Stimulated activated CD8-positive, alpha-beta memory T cell treated with anti-CD3 and anti-CD28 coated beads, Interleukin-4, amount 100 ng/mL, for 1 hour (primary cell): ENCODE results near the gene SH3RF3.

Experiments used
- DNase-seq, 2 donors: peaks; one replicate each; pipeline ENCODE4 v3.0.0-alpha.2; 2020; ENCODE audit warnings: low read depth in 2 of 2, low spot score in 1 of 2

Gene SH3RF3

DNA sequence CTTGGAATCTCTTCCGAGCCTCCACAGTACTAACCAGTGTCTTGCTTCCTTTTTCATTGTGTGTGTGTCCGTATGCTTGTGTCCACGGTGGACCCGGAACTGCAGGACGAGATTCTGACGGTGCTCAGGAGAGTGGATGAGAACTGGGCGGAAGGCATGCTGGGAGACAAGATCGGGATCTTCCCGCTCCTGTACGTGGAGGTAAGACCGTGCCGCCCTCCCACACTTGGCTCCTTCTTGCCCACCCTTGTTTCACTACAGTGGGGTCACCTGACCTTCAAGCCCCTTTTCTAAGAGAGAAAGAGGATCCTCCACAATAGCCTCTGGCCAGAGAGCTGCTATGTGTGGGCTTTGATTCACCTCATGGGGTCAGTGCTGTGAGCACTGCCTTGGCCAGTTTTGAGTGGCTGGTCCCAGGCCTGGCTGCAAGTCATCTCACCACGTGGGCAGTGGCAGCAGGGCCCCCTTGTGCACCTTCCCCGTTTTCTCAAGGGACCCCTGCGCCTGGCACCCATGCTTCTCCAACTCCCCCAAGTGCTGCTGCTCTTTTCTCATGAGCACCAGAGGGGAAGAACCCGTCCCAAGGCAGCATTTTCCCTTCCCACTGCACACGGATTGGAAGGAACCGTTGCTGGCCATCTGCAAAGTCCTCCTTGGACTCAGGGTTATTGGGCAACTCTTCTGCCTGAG lies 242.6 kb downstream of the SH3RF3 start:
- no peak for DNase-seq

DNA sequence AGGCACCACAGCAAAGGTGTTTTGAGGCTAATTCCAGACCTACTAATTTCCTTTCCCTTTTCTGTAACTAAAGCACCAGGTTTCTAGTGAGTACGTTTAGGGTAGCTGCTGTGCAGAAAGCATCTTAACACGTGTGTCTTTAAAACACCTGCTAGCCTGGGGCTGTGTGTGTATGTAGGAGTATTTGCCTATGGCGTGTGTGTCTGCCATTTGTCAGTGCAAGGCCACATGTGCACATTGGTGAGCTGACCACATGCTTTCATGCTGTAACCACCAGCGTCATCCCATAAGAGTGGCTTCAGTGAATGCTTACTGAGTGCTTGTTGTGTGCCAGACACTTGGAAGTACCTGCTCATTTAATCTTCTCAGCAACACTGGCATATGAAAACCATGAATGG lies 243.2 kb downstream of the SH3RF3 start:
- no peak for DNase-seq

DNA sequence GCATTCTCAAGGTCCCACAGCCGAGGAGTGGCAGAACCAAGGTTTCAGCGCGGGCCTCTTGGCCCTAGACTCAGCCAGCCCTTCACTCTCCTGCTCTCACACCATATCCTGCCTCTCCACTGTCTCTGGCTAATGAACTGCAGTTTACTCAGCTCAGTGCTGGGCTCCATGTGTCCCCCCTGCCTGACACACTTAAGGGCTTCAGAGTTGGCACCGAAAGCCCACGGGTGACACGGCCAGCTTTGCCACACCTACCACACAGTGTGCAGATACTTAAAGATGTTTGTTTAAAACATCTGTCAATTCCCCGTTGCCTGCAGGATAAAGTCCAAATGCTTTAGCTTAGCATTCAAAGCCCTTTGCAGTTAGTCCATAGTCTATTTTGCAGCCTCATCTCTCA lies 243.6 kb downstream of the SH3RF3 start:
- no peak for DNase-seq

DNA sequence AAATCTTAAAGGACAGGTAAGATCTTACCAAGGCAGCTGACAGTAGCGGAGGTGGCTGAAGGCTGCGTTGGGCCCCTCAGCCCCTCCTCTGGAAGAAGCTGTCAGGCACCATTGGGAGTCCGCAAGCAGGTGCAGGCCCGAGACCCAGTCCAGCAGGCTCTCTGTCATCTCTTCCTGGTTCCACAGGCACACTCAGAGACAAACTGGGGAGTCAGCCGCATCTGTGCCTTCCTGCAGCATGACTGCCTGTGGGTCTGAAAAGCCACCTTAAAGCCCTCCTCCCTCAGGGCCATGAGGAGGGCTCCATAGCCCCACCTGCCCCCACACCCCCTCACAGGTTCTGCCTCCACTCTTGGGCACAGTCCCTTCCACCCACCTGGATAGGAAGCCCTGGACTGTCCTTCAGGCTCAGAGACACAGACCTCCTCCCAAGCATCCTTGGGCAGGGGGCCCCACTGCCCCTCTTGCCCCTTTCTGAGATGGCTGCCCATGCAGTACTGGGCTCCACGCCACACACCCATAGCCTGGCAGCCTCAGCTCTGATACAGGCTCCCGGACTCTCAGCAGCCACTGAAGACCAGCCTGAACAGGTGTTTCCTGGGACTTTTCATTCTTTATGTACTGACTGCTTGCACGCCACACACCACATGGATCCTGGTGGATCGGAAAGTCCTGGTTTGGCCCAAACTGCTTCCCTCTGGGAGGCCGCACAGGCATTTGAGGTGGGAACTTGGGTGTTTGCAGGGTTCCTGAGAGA lies 245.0 kb downstream of the SH3RF3 start:
- no peak for DNase-seq

DNA sequence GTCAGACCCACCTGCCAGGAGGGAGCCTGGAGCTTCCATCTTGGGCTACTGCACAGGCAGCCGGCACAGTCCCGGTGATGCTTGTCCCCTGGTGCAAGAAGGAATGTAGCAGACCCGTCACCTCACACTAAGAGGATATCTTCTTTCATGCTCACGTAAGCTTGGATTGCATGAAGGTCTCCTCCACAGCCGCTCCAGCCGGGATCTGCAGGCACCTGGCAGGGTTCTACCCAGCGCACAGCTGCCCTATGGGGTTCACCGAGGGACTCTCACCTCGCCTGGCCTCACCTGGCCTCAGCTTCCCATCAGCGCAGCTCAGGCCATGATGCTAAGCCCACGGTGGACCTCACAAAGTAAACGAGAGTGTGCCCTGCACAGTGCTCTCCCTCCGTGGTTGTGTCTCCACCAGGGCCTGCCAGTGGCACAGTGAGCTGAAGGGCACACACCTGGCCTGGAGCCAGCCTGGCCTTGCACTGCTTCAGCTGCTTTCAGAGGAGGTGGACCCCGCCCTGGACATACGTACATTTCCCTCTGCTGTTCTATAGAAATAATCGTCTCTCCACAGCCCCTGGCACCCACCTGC lies 245.6 kb downstream of the SH3RF3 start:
- DNase-seq, result no peak

DNA sequence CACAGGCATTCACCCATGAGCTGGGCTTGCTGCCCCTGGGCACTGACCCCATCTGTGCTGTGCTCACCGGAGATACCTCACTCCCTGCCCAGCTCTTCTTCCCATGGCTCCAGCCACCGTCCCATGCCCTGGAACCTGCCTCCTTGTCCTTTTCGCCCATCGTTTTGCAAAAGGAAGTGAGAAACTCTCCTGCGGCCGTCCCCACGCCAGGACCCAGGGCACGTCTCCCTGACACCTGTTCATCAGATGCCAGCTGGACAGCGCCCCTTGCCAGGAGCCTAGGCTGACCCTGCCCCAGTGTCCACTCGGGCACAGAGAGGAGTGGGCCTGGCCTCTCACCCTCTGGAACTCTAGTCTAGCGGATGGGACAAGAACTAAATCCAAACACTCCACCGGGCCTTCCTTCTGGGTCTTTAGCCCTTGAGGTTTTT lies 246.1 kb downstream of the SH3RF3 start:
- DNase-seq, result no peak

DNA sequence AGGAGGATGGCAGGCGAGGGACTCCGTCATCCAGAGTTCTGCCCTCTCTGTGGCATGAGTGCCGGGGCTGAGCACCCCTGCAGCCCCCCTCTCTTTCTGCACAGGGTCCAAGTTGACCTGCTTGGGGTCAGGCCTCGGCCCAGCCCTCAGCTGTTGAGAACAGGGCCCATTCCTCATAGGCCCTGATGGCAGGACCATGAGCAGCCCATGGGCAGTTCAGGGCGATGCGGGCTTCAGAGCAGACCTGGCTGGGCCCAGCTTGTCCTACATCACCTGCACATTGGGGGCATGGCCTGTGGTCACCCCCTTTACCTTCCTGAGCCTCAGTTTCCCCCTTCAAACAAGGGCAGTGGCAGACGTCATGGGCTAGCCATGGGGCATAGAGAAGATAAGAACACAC lies 246.7 kb downstream of the SH3RF3 start:
- no peak for DNase-seq

DNA sequence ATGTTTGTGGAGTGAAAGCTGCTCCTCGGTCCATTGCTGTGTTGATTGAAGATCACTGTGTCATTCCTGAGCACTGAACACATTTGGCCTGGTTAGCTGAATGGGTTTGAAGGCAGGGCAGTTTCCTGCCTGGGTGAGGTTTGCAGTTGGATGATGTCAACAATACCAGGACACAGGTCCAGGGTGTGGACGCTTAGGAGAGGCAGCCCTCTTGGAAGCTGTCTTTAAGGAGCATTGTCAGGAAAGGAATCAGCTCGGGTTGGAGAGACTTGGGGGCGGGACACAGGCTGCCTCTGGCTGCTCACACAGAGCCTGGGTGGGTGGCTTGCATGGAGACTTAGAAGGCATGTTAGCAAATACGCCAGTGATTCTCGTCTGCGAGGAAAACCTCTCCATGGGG lies 247.1 kb downstream of the SH3RF3 start:
- DNase-seq, result no peak

DNA sequence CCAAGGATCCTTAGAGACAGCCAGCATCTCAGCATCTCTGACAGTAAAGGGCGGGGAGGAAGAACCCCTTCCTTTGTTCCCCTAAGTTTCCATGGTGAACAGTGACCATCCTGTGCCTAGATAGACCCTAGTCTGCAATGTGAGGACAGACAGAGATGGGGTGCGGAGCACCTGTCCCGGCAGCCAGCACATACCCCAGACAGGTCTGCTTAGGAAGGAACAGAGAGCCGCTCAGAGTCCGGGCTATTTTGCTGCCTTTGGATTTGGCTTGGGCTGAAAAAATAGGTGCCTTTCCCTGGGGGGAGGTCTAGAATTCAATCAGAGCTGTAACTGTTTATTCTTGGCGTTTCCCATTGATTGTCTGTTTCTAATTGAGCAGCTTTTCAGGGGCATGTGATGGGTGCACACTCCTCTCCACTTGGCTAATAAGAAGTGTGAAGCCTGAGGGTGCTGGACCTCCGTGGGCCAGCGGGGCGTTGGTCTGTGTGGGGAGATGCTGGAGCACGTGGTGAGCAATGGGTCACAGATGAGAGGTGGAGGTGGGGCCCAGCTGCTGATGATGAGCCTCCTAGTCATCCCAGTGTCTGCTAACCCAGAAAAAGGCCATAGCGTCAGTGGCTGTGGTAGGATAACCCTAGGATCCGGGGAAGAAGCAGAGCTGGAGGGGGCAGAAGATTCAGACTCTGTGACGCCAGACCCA lies 247.9 kb downstream of the SH3RF3 start:
- no peak for DNase-seq

DNA sequence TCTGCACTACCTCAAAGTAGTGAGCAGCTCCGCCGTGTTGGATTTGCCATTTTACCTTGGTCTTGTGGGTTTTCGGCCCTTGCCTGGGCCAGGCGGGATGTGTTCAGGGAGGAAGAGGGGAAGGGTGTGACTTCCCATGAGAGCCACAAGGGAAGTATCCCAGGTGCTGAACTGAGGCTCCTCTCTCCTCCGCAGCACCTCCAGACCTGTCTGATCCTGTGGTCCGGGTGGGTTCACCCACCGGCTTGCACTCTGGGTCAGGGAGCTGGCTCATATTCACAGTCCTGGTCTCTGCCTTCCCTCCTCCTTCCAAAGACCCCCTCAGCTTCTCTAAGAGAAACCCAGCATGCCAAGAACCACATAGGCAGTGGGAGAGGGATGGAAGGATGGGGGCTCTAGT lies 249.0 kb downstream of the SH3RF3 start:
- no peak for DNase-seq

DNA sequence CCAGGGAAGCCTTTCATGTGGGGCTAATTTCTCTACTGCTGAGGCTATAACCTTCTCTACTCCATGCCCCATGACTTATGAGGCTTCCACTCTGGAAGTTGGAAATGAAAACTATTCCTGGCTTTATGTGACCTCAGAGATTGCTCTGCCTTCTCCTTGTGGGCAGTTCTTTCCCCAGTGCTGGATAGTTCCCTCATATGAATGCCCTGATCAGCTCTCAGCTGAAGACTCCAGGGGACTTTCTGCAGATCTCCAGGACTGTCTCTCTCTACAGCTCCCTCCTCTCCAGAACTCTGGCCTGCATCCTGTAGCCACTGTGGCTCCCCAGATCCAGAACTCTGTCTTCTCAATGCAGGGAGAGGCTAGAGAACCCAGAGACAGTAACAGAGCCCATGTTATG lies 249.7 kb downstream of the SH3RF3 start:
- DNase-seq, result no peak

DNA sequence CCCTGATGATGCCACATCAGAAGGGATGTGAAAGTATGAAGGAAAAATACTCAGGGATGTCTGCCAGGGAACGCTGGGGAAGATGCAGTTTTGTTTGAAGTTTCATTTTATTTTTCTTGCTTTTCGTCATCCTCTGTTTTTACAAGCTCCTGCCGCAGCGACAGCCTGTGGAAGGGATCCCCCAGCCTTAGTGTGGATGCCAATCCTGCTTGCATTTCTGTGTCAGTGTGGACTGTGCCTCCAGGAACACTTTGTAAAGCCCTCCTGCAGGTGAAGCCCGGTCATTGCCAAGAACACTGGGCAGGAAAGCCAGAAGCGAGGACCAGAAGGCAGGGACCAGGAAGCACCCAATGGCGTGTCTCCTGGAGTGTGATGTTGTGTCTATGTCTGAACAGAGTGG lies 250.5 kb downstream of the SH3RF3 start:
- no peak for DNase-seq

DNA sequence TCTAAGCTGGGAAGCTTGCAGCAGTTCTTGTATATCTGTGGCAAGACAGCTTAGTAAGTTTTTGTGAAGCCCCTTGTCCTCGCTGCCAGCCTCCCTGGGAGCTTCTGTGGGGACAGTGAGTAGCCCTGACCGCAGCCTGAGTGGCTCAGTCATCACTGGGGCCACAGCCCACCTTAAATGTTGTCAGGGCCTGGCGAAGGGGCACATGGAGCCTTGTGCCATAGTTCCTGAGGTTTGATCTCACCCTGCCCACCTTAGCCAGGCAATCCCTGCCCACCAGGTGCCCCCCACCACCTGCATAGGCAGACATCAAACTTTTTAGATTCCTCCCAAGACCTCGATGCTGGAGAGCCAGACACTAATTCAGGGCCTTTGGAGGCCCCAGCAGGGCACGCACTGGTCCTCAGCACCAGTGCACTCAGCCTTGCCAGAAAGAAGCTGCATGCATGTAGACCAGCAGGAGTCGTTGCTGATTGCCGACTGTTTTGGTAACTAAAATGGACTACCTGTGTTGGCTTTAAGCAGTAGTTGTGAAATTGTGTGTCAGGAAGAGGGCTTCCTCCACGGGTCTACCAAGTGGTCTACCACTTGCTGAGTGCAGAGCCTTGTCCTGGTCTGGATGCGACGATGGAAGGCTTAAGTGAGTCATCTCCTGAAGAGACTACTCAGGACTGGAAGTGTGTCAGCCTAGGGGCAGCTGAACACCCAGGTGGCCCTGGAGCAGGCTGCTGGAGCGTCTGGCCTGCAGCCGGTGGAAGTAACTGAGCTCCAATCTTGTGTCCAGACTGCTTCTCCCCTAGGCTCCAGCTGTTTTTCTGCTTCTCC lies 251.7 kb downstream of the SH3RF3 start:
- no peak for DNase-seq

DNA sequence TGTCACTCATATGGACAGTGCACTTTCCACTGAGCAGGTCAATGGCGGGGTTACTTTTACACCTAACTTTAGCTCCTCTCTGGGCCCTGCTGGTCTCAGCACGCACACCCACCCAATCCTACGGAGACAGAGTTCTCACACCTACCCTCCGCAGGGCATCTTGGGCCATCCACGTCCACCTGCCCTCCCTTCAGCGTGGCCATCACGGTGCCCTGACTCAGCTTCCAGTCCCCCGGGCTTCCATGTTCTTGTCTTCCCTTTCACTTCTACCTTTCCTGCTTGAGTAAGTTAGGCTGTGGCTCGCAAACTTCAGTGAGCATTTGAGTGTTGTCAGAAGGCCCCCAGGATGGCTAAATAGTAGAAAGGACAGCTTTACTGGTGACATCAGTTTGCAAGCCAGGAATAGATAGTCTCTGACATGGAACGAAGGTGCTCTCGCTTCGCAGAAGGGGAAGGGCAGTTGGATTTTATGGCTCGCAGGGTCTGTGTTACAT lies 252.4 kb downstream of the SH3RF3 start:
- no peak for DNase-seq

DNA sequence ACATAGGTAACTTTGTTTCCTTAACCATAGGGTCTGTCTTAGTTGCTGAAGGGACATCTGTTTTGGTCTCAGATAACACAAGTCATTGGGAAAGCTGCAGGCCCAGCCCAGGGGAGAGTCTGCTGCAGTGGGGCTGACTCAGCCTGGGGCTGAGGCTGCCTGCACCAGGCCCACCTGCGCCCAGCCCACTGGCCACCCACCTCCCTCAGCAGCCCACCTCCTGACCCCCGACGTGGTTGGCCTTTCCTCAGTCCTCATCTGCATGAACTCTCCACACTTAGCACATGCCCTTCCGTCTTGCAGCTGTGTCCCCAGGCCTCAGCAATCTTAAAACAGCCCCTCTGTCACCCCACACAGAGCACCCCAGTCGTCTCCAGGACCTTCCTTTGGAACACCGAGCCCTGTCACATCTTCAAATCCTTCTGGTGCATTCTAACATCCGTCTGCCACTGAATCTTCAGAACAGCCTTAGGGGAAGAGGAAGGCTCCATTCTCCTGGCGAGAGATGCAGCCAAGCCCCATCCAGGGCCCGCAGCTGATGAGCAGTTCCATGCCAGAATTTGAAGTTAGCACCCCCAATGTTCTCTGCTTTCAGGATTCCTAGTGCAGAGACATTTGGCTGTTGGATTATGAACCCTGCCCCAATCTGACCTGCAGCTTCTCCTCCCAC lies 253.4 kb downstream of the SH3RF3 start:
- no peak for DNase-seq

DNA sequence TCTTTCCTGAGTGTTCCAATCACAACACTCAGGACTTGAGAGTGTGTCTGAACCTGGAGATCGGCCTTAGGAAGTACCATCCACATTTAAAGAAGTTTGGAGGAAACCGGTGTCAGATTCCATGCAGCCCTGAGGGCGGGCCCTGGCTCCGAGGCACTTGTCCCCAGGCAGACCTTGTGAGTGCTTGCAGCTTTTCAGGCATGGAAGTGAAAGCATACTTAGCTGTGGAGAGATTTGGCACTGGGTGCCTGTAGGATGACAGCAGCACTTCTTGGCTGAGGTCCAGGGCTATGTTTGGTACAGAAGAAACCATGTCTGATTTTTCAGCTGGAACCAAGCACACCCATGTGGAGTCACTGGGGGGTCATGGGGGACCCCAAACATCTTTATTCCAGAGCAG lies 253.9 kb downstream of the SH3RF3 start:
- no peak for DNase-seq

DNA sequence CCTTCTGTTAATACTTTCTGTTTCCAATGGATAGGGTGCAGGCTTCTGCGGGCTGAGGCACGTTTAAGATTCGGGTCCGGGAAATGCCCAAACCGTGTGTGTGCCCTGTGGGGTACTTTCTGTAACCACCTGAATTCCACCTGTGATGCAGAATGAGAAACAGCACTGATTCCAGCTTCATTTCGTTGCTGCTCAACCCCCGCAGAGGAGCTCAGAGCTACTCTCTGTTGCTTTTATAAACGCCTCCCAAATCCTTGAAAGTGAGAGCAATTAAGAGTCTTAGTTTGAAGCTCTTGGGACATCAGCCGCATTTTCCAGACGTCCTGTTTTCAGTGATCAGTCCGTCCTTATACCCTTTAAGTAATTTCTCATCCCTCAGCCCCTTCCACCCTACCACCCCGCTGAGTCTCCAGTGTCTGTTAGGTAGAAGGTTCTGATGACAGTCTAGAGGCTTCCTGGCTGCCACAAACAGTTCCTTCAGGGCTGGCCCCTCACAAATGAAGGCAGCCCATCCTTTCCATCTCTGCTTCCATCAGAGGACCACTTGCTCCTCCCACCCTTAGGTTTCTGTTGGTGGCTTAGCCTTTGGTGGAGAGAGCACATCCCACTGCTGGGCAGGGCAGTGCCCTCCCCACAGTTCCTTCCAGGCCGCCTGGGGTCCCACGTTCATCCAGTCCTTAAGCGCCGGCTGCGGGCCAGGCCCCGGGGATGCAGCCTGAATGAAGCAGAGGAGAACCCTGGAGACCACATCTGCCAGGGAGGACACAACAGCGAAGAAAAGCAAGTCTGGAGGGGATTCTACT lies 254.7 kb downstream of the SH3RF3 start:
- DNase-seq, result no peak

DNA sequence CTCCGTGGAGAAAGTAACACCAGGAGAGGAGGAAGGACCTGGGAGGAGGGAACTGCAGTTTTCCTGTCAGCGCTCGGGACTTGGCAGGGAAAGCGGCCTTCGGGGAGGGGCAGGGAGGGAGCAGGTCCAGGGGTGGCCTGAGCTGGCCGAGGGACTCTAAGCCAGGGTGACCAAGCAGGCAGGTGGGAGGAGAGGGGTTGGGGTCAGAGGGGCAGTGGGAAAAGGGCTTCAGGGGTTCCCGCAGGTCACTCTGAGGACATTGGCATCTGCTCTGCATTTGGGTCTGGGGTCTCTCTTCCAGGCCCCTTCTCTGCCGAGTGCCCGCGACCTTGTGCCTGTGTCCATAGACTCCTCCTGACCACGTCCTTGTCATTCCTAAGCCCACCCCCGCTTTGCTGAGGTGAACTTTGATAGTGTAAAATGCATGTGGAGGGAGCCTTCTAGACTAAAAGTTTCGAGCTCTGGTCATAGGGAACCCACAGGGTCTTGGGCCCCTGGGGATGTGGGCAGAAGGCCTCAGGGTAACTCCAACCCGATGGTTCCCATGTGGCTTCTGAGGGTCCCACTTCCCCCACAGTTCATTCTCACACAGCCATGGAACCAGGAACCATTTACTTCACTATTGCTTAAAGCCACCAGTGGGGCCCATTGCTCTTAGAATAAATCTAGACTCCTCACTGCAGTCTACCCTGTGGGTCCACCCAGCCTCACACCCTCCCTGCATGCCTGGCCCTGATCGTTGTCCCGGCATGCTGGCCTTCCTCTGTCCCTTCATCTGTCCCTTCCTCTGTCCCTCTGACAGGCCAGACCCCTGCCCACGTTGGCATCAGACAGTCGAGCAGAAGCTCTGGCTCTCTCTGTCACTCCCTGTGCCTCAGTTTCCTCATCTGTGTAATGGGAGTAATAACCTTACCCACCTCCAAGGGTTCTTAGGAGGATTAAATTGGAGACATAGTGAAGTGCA lies 255.6 kb downstream of the SH3RF3 start:
- DNase-seq, result no peak
